UCSD-AML1 (cell line): ENCODE measurements around the gene MTX1.
"Not testable (repeated sequence)": the region's sequence is repeated elsewhere in the genome, so short reads cannot be mapped to it uniquely, and the experiment has no call there.

Experiments
- DNase-seq: peaks from one replicate; lab custom pipeline; 2025; ENCODE audit not compliant: unreplicated experiment; lab: John Stamatoyannopoulos, UW

The MTX1 gene

DNA sequence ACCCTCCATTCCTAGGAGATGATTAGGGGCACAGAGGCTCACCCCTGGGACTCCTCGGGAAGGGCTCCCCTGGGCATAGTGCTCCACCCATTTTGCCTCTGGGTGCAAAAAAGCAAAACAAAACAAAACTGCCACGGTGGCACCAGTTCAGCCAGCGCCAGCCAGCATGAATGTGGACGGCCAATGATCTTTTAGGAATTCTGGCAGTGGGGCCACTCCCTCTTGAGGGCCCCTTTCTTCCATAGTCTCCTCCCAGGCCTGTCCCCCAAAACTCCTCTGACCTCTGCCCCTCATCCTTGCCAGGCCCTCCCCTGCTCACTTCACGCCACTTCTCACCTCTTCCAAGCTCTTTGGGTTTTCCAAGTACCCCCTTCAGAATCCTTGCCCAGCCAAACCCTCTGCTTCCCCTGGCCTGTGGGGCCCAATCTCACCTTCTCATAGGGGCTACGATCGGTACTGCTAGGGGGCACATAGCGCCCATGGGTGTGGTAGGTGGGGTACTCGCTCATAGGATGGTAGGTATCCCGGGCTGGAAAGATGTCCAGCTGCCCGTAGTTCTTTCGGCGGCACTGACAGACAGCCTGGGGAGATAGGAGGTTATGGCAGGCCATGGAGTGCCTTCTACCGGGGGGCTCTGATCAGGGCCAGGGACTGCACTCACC lies 21.6 kb upstream of the MTX1 start:
- no peak for DNase-seq

DNA sequence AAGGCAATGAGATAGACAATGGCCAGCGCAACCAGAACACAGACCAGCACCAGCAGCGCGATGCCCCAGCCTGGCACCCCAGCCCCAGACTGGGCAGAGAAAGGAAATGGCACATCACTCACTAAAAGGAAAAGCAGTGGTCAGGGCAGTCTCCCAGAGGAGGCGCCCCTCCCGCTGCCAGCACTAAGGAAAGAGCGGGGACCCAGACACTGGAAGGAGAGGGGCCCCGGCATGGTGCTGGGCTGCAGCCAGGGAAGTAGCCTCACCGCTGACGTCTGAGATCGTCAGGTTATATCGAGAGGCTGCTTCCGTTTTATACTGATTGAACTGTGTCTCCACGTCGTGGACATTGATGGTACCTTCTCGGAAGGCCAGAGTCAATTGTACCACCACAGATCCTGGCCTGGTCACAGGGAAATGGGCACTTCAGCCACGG lies 21.0 kb upstream of the MTX1 start:
- DNase-seq: no peak

DNA sequence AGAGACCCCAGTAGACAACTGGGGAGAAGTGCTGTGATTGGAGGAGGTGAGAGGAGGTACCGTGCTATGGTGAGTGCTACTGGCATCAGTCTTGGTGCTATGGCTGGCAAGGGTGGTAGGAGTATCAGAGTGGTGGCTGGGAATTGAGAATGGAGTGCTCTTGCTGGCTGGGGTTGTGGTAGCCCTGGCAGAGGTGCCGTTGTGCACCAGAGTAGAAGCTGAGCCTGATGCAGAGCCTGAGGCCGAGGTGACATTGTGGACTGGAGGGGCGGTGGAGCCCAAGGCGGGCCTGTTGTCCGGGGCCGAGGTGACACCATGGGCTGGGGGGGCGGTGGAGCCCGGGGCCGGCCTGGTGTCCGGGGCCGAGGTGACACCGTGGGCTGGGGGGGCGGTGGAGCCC lies 20.2 kb upstream of the MTX1 start:
- DNase-seq: no peak

DNA sequence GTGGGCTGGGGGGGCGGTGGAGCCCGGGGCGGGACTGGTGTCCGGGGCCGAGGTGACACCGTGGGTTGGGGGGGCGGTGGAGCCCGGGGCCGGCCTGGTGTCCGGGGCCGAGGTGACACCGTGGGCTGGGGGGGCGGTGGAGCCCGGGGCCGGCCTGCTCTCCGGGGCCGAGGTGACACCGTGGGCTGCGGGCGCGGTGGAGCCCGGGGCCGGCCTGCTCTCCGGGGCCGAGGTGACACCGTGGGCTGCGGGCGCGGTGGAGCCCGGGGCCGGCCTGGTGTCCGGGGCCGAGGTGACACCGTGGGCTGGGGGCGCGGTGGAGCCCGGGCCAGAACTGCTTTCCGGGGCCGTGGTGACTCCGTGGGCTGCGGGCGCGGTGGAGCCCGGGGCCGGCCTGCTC lies 18.6 kb upstream of the MTX1 start:
- not testable (repeated sequence) for DNase-seq

GRCh38 chr1:155191904-155192303 lies 16.6 kb upstream of the MTX1 start:
- no peak for DNase-seq

DNA sequence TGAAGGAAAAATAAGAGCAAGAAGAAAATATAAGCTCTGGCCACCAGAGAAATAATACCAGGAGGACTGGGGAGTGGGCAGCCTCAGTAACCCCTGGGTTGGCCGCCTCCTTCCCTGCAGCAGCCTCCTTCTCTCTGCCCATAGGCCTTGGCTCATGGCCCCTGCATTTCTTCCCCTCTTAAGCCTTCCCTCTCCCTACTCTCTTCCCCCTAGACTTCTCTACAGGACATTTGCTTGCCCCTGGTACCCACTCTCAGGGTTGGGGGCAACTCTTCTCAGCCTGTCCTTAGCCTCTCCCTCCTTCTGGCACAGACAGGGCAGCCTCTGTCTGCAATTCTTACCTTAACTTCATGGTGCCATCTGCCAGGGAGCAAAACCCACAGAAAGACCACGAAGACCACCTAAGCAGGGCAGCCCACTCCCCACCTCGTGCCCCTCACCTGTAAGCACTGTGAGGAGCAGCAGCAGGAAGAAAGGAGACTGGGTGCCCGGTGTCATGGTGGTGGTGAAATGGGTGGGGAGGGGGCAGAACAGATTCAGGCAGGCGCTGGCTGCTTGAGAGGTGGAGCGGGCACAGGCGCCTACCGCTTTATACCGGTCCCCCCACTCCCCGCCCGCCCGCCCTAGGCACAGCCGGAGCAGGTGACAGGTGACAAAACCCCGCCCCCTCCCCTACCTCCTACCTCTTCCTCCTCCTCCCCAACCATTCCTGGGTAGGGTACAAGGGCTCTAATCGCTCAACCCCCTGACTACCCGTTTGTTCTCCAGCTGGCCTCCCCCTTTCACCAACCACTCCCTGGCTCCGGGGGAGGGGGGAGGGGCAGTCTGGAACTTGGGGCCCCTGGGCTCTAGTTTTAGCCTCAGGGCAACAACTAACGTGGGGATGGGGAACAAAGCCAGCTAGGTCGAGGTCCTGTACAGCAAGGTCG lies 15.9 kb upstream of the MTX1 start:
- DNase-seq: no peak

DNA sequence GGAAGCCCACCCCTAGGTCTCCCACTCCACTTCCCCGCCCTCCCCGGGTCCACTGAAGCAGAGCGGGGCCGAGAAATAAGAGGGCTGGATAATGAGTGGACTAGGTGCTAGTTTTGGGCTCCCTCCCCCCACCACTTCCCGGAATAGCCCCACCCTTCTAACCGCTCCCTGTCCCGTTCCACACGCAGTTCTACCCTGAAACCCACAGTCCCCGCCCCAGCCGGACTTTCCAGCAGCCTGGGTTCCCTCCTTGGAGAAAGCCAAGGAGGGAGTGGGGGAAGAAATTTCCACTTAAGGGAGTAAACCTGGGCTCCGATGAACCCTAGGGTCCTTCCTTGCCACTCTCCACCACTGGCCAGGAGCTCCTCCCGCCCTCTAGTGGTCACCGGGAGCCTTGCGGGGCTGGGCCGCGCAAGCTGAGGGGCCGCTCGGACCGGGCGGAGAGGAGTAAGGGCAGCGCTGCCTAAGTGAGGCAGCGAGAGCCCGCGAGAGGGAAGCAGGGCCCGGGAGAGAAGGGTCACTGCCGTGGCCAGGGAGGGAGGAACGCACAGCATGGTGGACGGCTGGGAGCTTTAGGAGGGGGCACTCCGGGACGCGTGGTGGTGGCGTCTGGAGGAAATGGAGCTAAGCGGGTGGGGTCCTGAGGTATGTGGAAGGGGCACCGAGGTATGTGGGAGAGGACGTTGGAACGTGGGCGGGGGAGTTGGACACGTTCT lies 15.1 kb upstream of the MTX1 start:
- DNase-seq: peak; percentile 86

- DNase-seq: not testable (repeated sequence)
Observed at GRCh38 chr1:155193991-155194240, 14.6 kb upstream of the MTX1 start.

GRCh38 chr1:155195201-155196102 lies 13.0 kb upstream of the MTX1 start:
- peak; percentile 37 for DNase-seq

DNA sequence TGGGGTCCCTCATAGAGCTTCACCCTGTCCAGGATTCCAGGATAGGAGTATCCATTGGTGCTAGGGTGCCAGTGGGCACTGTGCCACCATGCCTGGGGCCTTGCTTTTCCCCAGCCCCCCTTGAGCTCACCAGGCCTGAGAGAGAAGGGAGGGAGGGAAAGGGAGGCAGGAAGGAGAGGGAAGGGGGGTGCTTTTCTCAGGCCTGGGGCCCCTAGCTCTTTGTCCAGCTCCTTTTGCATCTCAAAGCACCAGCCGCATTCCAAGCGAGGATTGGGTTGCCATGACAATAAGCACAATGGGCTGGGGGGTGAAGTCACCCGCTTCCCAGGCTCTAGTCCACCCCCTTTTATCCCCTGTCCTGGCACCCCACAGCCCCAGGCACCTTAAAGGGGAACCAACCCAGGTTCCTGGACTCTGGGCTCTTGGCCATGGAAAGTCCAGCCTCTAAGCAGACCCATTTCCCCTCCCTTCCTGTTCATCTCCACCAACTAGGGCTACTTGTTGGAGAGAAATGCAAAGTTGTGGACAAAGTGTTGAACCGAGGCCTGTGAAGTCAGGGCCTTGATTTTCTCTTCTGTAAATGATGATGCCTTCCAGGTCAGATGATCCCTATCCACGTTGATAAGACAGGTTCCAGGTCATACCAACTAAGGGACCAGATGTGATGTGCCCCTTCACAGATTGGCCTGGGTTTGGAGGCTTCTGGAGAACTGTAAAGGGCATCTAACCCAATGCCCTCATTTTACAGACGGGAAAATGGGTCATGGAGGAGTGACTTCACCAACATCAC lies 12.2 kb upstream of the MTX1 start:
- DNase-seq: no peak

DNA sequence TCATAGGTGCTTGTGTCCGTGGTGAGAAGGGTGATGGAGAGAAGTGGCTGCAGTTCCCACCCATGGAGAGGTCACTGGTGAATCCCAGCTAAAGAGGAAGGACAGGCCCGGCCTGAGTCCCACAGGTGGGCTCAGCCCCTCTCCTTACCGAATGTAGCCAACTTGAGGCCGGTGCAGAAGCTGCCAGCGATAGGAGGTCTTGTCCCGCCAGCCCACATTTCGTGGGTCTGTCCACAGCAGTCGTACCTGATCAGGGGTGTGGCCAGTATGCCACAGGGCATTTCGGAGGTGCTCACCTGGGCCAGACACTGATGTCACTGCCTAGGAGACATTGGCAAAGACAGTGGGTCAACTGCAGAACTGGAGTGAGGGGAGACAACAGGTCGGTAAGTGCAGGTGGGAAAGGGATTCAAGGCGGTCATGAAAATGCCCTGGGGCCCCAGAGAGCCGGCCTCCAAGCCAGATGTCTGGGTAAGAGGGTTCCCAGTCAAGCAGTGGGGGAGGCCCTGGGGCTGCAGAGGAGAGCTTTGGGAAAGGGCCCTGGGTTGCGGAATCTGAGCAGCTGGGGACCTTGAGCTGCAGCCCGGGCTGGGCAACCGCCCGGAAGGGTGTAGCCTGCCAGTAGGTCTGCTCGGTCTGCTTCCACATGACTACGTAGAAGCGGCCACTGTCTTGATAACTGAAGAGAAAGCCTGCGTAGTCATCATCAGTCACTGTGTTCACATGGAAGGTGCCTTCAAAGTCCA lies 11.4 kb upstream of the MTX1 start:
- DNase-seq: no peak

DNA sequence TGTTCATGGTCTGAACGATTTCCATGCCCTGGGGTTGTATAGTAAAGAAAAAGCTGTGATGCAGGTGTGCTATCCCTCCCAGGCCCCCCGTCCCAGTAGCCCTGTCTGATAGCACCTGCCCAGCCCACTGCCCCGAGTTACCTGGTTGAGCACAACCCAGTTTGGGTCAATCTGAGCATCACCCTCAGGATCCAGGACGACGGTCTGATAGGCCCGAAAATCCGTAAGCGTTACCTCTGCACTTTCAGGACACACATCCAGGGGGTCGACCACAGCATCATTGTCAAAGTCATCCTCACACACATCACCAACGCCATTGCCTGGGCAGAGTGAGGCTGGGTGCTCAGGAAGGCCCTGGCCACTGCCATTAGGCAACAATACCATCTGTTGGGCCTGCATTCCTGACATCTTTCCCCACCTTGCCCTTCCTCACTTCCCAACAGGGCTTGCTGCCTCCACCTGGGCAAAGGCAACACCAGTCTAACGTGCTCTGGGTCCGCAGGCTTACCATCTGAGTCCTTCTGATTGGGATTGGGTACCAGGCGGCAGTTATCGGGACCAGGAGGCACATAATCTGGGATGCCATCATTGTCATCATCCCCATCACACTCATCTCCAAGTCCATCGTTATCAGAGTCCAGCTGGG lies 10.5 kb upstream of the MTX1 start:
- no peak for DNase-seq

GRCh38 chr1:155198547-155198906 lies 10.0 kb upstream of the MTX1 start:
- DNase-seq: no peak

DNA sequence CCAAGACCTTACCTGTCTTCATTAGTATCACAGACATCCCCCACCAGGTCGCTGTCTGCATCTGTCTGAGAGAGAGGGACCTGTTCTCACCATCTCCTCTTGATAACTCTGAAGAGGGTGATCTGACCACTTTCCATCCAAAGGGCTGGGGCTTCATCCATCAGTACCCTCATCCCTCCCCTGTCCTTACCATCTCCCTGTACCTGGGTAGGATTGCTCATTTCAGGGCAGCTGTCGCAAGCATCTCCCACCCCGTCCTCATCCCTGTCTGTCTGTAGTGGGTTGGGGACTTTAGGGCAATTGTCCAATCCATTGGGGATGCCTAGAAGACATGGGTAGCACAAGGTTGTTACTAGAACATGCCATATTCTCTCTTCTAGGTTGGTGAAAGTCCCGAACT lies 8.7 kb upstream of the MTX1 start:
- no peak for DNase-seq

DNA sequence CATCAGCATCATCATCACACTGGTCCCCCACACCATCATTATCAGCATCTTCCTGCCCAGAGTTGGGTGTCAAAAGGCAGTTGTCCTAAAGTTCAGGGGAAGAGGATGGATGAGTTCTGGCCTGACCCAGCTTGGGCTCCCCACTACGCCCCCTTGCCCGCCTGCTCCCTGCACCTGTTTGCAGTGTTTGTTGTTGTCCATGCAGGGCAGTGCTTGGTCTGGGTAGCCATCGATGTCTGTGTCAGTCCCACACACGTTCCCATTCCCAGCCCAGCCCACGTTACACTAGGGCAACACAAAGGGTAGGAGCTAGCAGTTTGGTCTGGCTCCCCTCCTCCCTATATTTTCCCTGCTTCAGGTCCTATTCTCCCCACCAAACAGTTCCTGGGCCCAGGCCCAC lies 7.6 kb upstream of the MTX1 start:
- DNase-seq: no peak

DNA sequence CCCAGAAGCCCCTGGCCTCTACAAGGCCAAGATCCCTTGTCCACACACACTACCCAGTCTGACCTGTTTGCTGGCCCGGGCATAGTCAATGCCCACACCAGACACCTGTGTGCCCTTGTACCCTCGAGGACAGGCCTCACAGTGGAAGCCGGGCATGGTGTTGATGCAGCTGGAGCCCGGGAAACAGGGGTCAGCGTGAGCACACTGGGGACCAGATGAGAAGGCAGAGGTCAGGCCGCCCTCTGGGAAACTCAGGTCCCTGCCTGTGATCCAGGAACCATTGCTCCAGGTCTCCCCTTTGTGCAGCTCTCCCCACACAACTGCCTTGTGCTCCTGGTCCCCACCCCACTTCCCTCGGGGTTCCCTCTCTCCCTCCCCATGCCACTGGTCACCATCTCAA lies 6.3 kb upstream of the MTX1 start:
- DNase-seq: no peak

- no peak for DNase-seq
Observed at GRCh38 chr1:155202731-155203515, 5.6 kb upstream of the MTX1 start.

GRCh38 chr1:155205035-155205434 lies 3.5 kb upstream of the MTX1 start:
- no peak for DNase-seq
